H1 (cell line): ENCODE data around the gene GCKR. TPM values are rescaled to one million over a fixed set of nuclear protein-coding genes. Genes with fewer than 3 reads are reported as not detected.

Experiments used
- CTCF ChIA-PET: fragments of 300-600 bp; sonication (Branson Sonifier 250); formaldehyde crosslinking; loops from one replicate; lab custom pipeline; 2021; ENCODE audit not compliant: partially characterized antibody; lab: Charles Lee
- POLR2A ChIA-PET: fragments of 300-600 bp; sonication (Branson Sonifier 250); formaldehyde crosslinking; loops from one replicate; lab custom pipeline; 2021; ENCODE audit warnings: inconsistent platforms; ENCODE audit not compliant: partially characterized antibody; lab: Charles Lee
- DNase-seq, 2 experiments: peaks; one replicate each; pipeline versions ENCODE4 v3.0.0 to v3.0.0-alpha.2; 2010 to 2022; ENCODE audit warnings: low spot score in 2 of 2, low read depth in 1 of 2, mixed read lengths in 1 of 2
- FAIRE-seq: peaks from 2 replicates; lab custom pipeline; 2011; peaks lifted over from hg19 to GRCh38; lab: Jason Lieb, UNC
- H2AFZ ChIP-seq: 2 replicates; pipeline ENCODE4 v1.8.1; 2012; ENCODE audit warnings: low read length, inconsistent platforms
- H2AK5ac ChIP-seq: 2 replicates; pipeline ENCODE4 v1.6.1; 2013; ENCODE audit warnings: low read depth, low read length
- H2BK120ac ChIP-seq: replicated peaks from 2 replicates; pipeline ENCODE3; 2013; ENCODE audit warnings: low read depth, low read length, inconsistent platforms
- H2BK12ac ChIP-seq: 2 replicates; pipeline ENCODE4 v1.6.1; 2013; ENCODE audit warnings: low read depth, low read length
- H2BK15ac ChIP-seq: 2 replicates; pipeline ENCODE4 v1.6.1; 2013; ENCODE audit warnings: low read length
- H2BK20ac ChIP-seq: 2 replicates; pipeline ENCODE4 v1.6.1; 2013; ENCODE audit warnings: low read length
- H2BK5ac ChIP-seq: 2 replicates; pipeline ENCODE4 v1.6.1; 2013; ENCODE audit warnings: low read depth, low read length
- H3K14ac ChIP-seq: 2 replicates; pipeline ENCODE4 v1.6.1; 2013; ENCODE audit warnings: inconsistent platforms; ENCODE audit not compliant: insufficient read length
- H3K18ac ChIP-seq: 2 replicates; pipeline ENCODE4 v1.6.1; 2013; ENCODE audit warnings: low read length; ENCODE audit errors: extremely low read depth
- H3K23ac ChIP-seq: 2 replicates; pipeline ENCODE4 v1.6.1; 2013; ENCODE audit warnings: inconsistent platforms; ENCODE audit not compliant: insufficient read length
- H3K23me2 ChIP-seq: 2 replicates; pipeline ENCODE4 v1.6.1; 2013; ENCODE audit warnings: low read depth, low read length
- H3K27ac ChIP-seq: 2 replicates; pipeline ENCODE4 v1.6.1; 2011; ENCODE audit warnings: low read depth, low read length, inconsistent platforms
- H3K27me3 ChIP-seq, 4 experiments: replicated peaks in 1 of 4; 1 replicate in 1 of 4; 2 replicates in 3 of 4; pipeline versions ENCODE4 v1.6.1 to v1.8.1; 2011 to 2013; ENCODE audit warnings: low read length in 3 of 4, mild to moderate bottlenecking in 3 of 4, inconsistent platforms in 2 of 4, mixed read lengths in 2 of 4, moderate library complexity in 1 of 4; ENCODE audit not compliant: control insufficient read depth in 3 of 4, insufficient read depth in 3 of 4; ENCODE audit errors: extremely low read depth in 1 of 4
- H3K36me3 ChIP-seq, 4 experiments: 2 replicates each; pipeline versions ENCODE4 v1.6.1 to v1.8.1; 2011 to 2013; ENCODE audit warnings: mild to moderate bottlenecking in 4 of 4, low read length in 3 of 4, moderate library complexity in 2 of 4, control low read depth in 1 of 4, inconsistent platforms in 1 of 4; ENCODE audit not compliant: insufficient read depth in 4 of 4, control insufficient read depth in 2 of 4
- H3K4ac ChIP-seq: replicated peaks from 2 replicates; pipeline ENCODE3; 2013; ENCODE audit warnings: low read length, low read depth, mixed read lengths, inconsistent platforms; ENCODE audit not compliant: insufficient read length
- H3K4me1 ChIP-seq, 4 experiments: replicated peaks in 1 of 4; 1 replicate in 1 of 4; 2 replicates in 3 of 4; pipeline versions ENCODE4 v1.6.1 to v1.8.1; 2011 to 2013; ENCODE audit warnings: low read length in 3 of 4, inconsistent platforms in 2 of 4, mixed read lengths in 1 of 4; ENCODE audit not compliant: insufficient read depth in 4 of 4, control insufficient read depth in 3 of 4
- H3K4me2 ChIP-seq, 2 experiments: 2 replicates each; pipeline versions ENCODE4 v1.6.1 to v1.8.1; 2011 to 2013; ENCODE audit warnings: low read depth in 2 of 2, low read length in 2 of 2, control low read depth in 1 of 2, inconsistent platforms in 1 of 2, mild to moderate bottlenecking in 1 of 2; ENCODE audit not compliant: insufficient read depth in 1 of 2
- H3K4me3 ChIP-seq, 4 experiments: fragments of 200-600, 300-600 bp in 1 of 4; sonication (generic), shearing (Covaris generic), sonication (Bioruptor Twin) in 1 of 4; 2 replicates each; pipeline versions ENCODE4 v1.5.1 to v1.8.1; 2011 to 2016; ENCODE audit warnings: low read length in 4 of 4, low read depth in 3 of 4, control low read depth in 2 of 4, inconsistent platforms in 2 of 4, mild to moderate bottlenecking in 2 of 4, mixed read lengths in 1 of 4, moderate library complexity in 1 of 4; ENCODE audit not compliant: insufficient read depth in 2 of 4; ENCODE audit errors: extremely low read depth in 1 of 4
- H3K56ac ChIP-seq: replicated peaks from 2 replicates; pipeline ENCODE3; 2013; ENCODE audit warnings: low read depth, mild to moderate bottlenecking, mixed read lengths, low read length, inconsistent platforms; ENCODE audit not compliant: insufficient read length
- H3K79me1 ChIP-seq: 2 replicates; pipeline ENCODE4 v1.6.1; 2013; ENCODE audit warnings: low read depth, low read length, control low read depth
- H3K79me2 ChIP-seq, 2 experiments: 2 replicates each; pipeline versions ENCODE4 v1.6.1 to v1.8.1; 2012 to 2013; ENCODE audit warnings: low read length in 2 of 2, mild to moderate bottlenecking in 2 of 2, inconsistent platforms in 1 of 2; ENCODE audit not compliant: insufficient read depth in 2 of 2, control insufficient read depth in 1 of 2
- H3K9ac ChIP-seq, 4 experiments: replicated peaks in 1 of 4; 1 replicate in 1 of 4; 2 replicates in 3 of 4; pipeline versions ENCODE4 v1.6.1 to v1.8.1; 2011 to 2013; ENCODE audit warnings: low read depth in 3 of 4, low read length in 3 of 4, control low read depth in 2 of 4, mild to moderate bottlenecking in 2 of 4, moderate library complexity in 2 of 4, inconsistent platforms in 1 of 4; ENCODE audit errors: extremely low read depth in 1 of 4
- H3K9me3 ChIP-seq, 2 experiments: 2 replicates each; pipeline versions ENCODE4 v1.6.1 to v1.8.1; 2012 to 2013; ENCODE audit warnings: mild to moderate bottlenecking in 2 of 2, moderate library complexity in 2 of 2, control low read depth in 1 of 2, inconsistent platforms in 1 of 2, low read depth in 1 of 2, low read length in 1 of 2, mixed read lengths in 1 of 2; ENCODE audit not compliant: insufficient read depth in 2 of 2
- H4K20me1 ChIP-seq, 2 experiments: replicated peaks in 1 of 2; 2 replicates each; pipeline versions ENCODE3 to v1.8.1; 2011 to 2013; ENCODE audit warnings: inconsistent platforms in 2 of 2, low read length in 2 of 2, mild to moderate bottlenecking in 1 of 2; ENCODE audit not compliant: insufficient read depth in 2 of 2, control insufficient read depth in 1 of 2
- H4K5ac ChIP-seq: 2 replicates; pipeline ENCODE4 v1.6.1; 2013; ENCODE audit warnings: low read length, low read depth, mixed read lengths, inconsistent platforms; ENCODE audit not compliant: insufficient read length
- H4K8ac ChIP-seq: 2 replicates; pipeline ENCODE4 v1.8.0; 2013; ENCODE audit warnings: mild to moderate bottlenecking, moderate library complexity, low read length, inconsistent platforms; ENCODE audit not compliant: insufficient read depth; ENCODE audit errors: extremely low read depth
- H4K91ac ChIP-seq: replicated peaks from 2 replicates; pipeline ENCODE3; 2013; ENCODE audit warnings: low read length, mixed read lengths, inconsistent platforms; ENCODE audit not compliant: insufficient read length
- CTBP2 ChIP-seq: IDR thresholded peaks from 2 replicates; pipeline ENCODE4 v1.7.0; 2011; ENCODE audit warnings: borderline replicate concordance, mild to moderate bottlenecking, moderate library complexity, mixed read lengths, low read length; ENCODE audit not compliant: insufficient read depth, insufficient read length
- CTCF ChIP-seq, 3 experiments: IDR thresholded peaks; 1 replicate in 2 of 3; 2 replicates in 1 of 3; pipeline versions ENCODE4 v1.5.1 to v1.6.1; 2011; ENCODE audit warnings: low read length in 3 of 3, mild to moderate bottlenecking in 3 of 3, inconsistent platforms in 2 of 3, low read depth in 1 of 3, moderate library complexity in 1 of 3; ENCODE audit not compliant: insufficient read depth in 1 of 3; ENCODE audit errors: control extremely low read depth in 1 of 3
- EGR1 ChIP-seq: IDR thresholded peaks from 2 replicates; pipeline ENCODE4 v1.6.1; 2011; ENCODE audit warnings: low read depth, low read length, borderline replicate concordance
- MAFK ChIP-seq: IDR thresholded peaks from 2 replicates; pipeline ENCODE4 v1.6.1; 2012; ENCODE audit warnings: low read depth, mild to moderate bottlenecking, improper control_type of control experiment, low read length
- RAD21 ChIP-seq, 2 experiments: IDR thresholded peaks in 1 of 2; conservative IDR thresholded peaks in 1 of 2; 2 replicates each; pipeline ENCODE4 v1.6.1; 2011; ENCODE audit warnings: low read depth in 2 of 2, low read length in 2 of 2, improper control_type of control experiment in 1 of 2, inconsistent platforms in 1 of 2, mild to moderate bottlenecking in 1 of 2, moderate library complexity in 1 of 2
- WGBS, 2 experiments: shearing (Covaris generic) in 1 of 2; methylation state at CpG; one replicate each; pipeline versions ENCODE4 v1.1.6 to v1.1.7; 2013 to 2015; ENCODE audit warnings: low lambda C conversion rate in 2 of 2, mixed read lengths in 2 of 2, inconsistent platforms in 1 of 2, low coverage in 1 of 2, missing lambda C conversion rate in 1 of 2; ENCODE audit not compliant: insufficient replicate concordance in 2 of 2, insufficient coverage in 1 of 2, insufficient read length in 1 of 2; ENCODE audit errors: extremely low coverage in 1 of 2, missing lambda C conversion rate in 1 of 2; 5-methylcytosine and 5-hydroxymethylcytosine counted together
- polyA plus RNA-seq, 7 experiments: library from polyadenylated mRNA; depleted of rRNA in 3 of 7; stranded (reverse) in 5 of 7; unstranded in 2 of 7; fragments of >200 nt in 5 of 7; fragments of 200-250 nt in 2 of 7; gene quantifications; 1 replicate in 5 of 7; 2 replicates in 1 of 7; 4 replicates in 1 of 7; pipeline versions ENCODE4 v1.2.1 to v1.2.3, GENCODE V29; 2011 to 2013; ENCODE audit warnings: missing spikeins in 2 of 7, mixed read lengths in 2 of 7
- total RNA-seq: library from RNA; stranded (reverse); fragmentation: NEBNext Ultra II Directional; extraction: Animal tissue kit (Norgen Biotek cat#: 25700); gene quantifications from 2 replicates; pipeline ENCODE4 v1.2.1, GENCODE V29; 2021
- TF ChIP-seq, protein P1 (sequence below): IDR thresholded peaks from 2 replicates; pipeline ENCODE4 v1.6.1; 2011; ENCODE audit warnings: low read length, improper control_type of control experiment

GCKR gene
- total and polyA plus RNA-seq, 2 of the 8 experiments (the other 6 are each of a cell fraction or from before 2014, with no cell fraction given), result 0.30 to 1.2 TPM

- ChIA-PET CTCF (interaction anchor here (0.6 to 2.7 kb wide), 7 partner anchors 9 to 179 kb away, joined by 3 to 6 read pairs (median 4); partner anchors contain the start of gene PPM1G), POLR2A (interaction anchor here (0.9 to 3.9 kb wide), 4 partner anchors 8 to 199 kb away, joined by 3 to 10 read pairs (median 3); partner anchors contain the start of gene PPM1G)
- no peak overlapping the region for H2BK15ac ChIP-seq
- no peak overlapping the region for H4K8ac ChIP-seq
- H3K9ac ChIP-seq, result no peak overlapping the region
- no peak overlapping the region for H2AFZ ChIP-seq
- H4K91ac ChIP-seq, result no peak overlapping the region
- no peaks in the 10 kb centered on the region for H3K27me3 ChIP-seq
- H2BK120ac ChIP-seq, result no peak overlapping the region
- no peak overlapping the region for H3K4me2 ChIP-seq
- H3K4me1 ChIP-seq, result no peaks in the 10 kb centered on the region
- H3K27ac ChIP-seq, result no peak overlapping the region
- H2BK5ac ChIP-seq, result no peak overlapping the region
- H3K79me2 ChIP-seq, result no peaks in the 10 kb centered on the region
- peaks cover 0 to 15% (median 2%) of the 10 kb centered on the region in 4 experiments; a peak in 3 of 8 replicates for H3K36me3 ChIP-seq
- H4K5ac ChIP-seq, result no peak overlapping the region
- DNase-seq, result no peak
- 87% methylated on average over 6 of the region's 7 CpGs; no CpG with 5 or more reads in 1 of the 2 experiments for WGBS, 2 experiments
- H3K79me1 ChIP-seq, result no peaks in the 10 kb centered on the region
- H3K14ac ChIP-seq, result no peak overlapping the region
- no peak overlapping the region for H3K4ac ChIP-seq
- no peak overlapping the region for H3K56ac ChIP-seq
- TF ChIP-seq CTBP2 (no peak), RAD21 (IDR thresholded peaks at IDR 0.05 in 1 of 2, conservative IDR thresholded peaks at IDR 0.05 in 1 of 2; ENCODE audit: low read depth in 2 of 2, low read length in 2 of 2) (peak; percentile 16 to 52; a peak in 3 of 4 replicates), EGR1 (no peak), MAFK (no peak), CTCF (IDR thresholded peaks at IDR 0.05; ENCODE audit: control extremely low read depth in 1 of 3, insufficient read depth in 1 of 3, low read depth in 1 of 3, low read length in 3 of 3) (peak; percentile 11 to 33 (median 13); a peak in 3 of 4 replicates)
- TF ChIP-seq, protein P1, sequence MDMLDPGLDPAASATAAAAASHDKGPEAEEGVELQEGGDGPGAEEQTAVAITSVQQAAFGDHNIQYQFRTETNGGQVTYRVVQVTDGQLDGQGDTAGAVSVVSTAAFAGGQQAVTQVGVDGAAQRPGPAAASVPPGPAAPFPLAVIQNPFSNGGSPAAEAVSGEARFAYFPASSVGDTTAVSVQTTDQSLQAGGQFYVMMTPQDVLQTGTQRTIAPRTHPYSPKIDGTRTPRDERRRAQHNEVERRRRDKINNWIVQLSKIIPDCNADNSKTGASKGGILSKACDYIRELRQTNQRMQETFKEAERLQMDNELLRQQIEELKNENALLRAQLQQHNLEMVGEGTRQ, result no peak
- H4K20me1 ChIP-seq, result peaks cover 0 to 2% of the 10 kb centered on the region in 2 experiments
- no peak overlapping the region for H2BK20ac ChIP-seq
- H3K23ac ChIP-seq, result no peak overlapping the region
- no peaks in the 10 kb centered on the region for H3K23me2 ChIP-seq
- no peak overlapping the region for H2BK12ac ChIP-seq
- H2AK5ac ChIP-seq, result no peak overlapping the region
- H3K18ac ChIP-seq, result no peak overlapping the region
- H3K4me3 ChIP-seq, result no peak overlapping the region
- H3K9me3 ChIP-seq, result no peaks in the 10 kb centered on the region
- FAIRE-seq, result no peak
These were observed 42.7 kb upstream of the GCKR start for GRCh38 chr2:27453968-27454367.
